T-helper 17 cell (primary cell): ENCODE measurements around the gene PPP2R3A. TPM values are rescaled to one million over a fixed set of nuclear protein-coding genes. Genes with fewer than 3 reads are reported as not detected.

Experiments
- ATAC-seq: fragments of 150-1000 bp; cut with Tn5 transposase; 2 replicates; pipeline ENCODE4 v1.10.0; 2021; ENCODE audit warnings: mild to moderate bottlenecking, moderate library complexity
- DNase-seq, 3 donors: peaks; one replicate each; pipeline versions ENCODE4 v3.0.0 to v3.0.0-alpha.2; 2020 to 2021
- H3K9me3 ChIP-seq: one replicate; pipeline ENCODE4 v1.7.0; 2013; ENCODE audit warnings: low read length, mild to moderate bottlenecking; ENCODE audit not compliant: control insufficient read depth, poor library complexity, severe bottlenecking
- H3K27ac Mint-ChIP-seq: one replicate; pipeline ENCODE4 v1.8.0; 2022; ENCODE audit warnings: mild to moderate bottlenecking, moderate library complexity, mixed read lengths
- H3K27me3 Mint-ChIP-seq: one replicate; pipeline ENCODE4 v1.8.0; 2022; ENCODE audit warnings: mixed read lengths
- H3K36me3 Mint-ChIP-seq: one replicate; pipeline ENCODE4 v1.8.0; 2022; ENCODE audit warnings: low read depth, mixed read lengths
- H3K4me1 Mint-ChIP-seq: one replicate; pipeline ENCODE4 v1.8.0; 2022; ENCODE audit warnings: mild to moderate bottlenecking, mixed read lengths
- H3K4me3 Mint-ChIP-seq: one replicate; pipeline ENCODE4 v1.8.0; 2022; ENCODE audit warnings: mild to moderate bottlenecking, moderate library complexity, mixed read lengths
- total RNA-seq, 4 donors: library from RNA in 2 of 4; stranded (reverse) in 2 of 4; gene quantifications; one replicate each; pipeline ENCODE4 v1.2.3 and lab custom pipeline; 2022 to 2026

PPP2R3A gene
- total RNA-seq, 2 donors from 2014 or later = 0.13 to 0.17 TPM

- ATAC-seq (no peak), DNase-seq (no peak)
- H3K4me1 Mint-ChIP-seq = peaks cover 52% of the 10 kb centered on the region
- no peaks in the 10 kb centered on the region for H3K27me3 Mint-ChIP-seq
- peak overlapping the region; percentile 99 for H3K27ac Mint-ChIP-seq
- H3K4me3 Mint-ChIP-seq = peak overlapping the region; percentile 98
- H3K9me3 ChIP-seq = no peaks in the 10 kb centered on the region
- peaks cover 13% of the 10 kb centered on the region for H3K36me3 Mint-ChIP-seq
Observed at GRCh38 chr3:136193278-136194054, 227.9 kb downstream of the PPP2R3A start.

GRCh38 chr3:136194409-136195257 lies 229.1 kb downstream of the PPP2R3A start:
- Mint-ChIP-seq H3K27ac (peak overlapping the region; percentile 99), H3K4me3 (peak overlapping the region; percentile 98), H3K4me1 (peaks cover 44% of the 10 kb centered on the region), H3K36me3 (peaks cover 13% of the 10 kb centered on the region), H3K27me3 (no peaks in the 10 kb centered on the region)
- no peaks in the 10 kb centered on the region for H3K9me3 ChIP-seq
- peak; percentile 45 to 71 (median 55) for DNase-seq
- ATAC-seq = peak; percentile 44

- H3K9me3 ChIP-seq = no peaks in the 10 kb centered on the region
- DNase-seq = peak; percentile 77 to 83 (median 80)
- peak; percentile 65 for ATAC-seq
- no peaks in the 10 kb centered on the region for H3K27me3 Mint-ChIP-seq
- H3K27ac Mint-ChIP-seq = peak overlapping the region; percentile 99
- peaks cover 44% of the 10 kb centered on the region for H3K4me1 Mint-ChIP-seq
- peak overlapping the region; percentile 98 for H3K4me3 Mint-ChIP-seq
- peaks cover 13% of the 10 kb centered on the region for H3K36me3 Mint-ChIP-seq
Observed at GRCh38 chr3:136195258-136196063, 229.9 kb downstream of the PPP2R3A start.

GRCh38 chr3:136196064-136196400 lies 230.5 kb downstream of the PPP2R3A start, which contains the start of gene MSL2:
TSS of gene MSL2 (minus strand) at chr3:136196335. CDS start at chr3:136195113, 1,222 bp downstream.
- Mint-ChIP-seq H3K4me1 (peaks cover 38% of the 10 kb centered on the region), H3K4me3 (peak within 1 kb of the TSS; percentile 98), H3K27me3 (no peaks in the 10 kb centered on the region), H3K27ac (peak within 1 kb of the TSS; percentile 99), H3K36me3 (peaks cover 13% of the 10 kb centered on the region)
- H3K9me3 ChIP-seq = no peaks in the 10 kb centered on the region
- DNase-seq = no peak
- peak; percentile 51 for ATAC-seq

- Mint-ChIP-seq H3K27me3 (no peaks in the 10 kb centered on the region), H3K27ac (peak overlapping the region; percentile 99), H3K36me3 (peaks cover 13% of the 10 kb centered on the region), H3K4me3 (peak overlapping the region; percentile 98), H3K4me1 (peaks cover 35% of the 10 kb centered on the region)
- DNase-seq (peak; percentile 94 to 95 (median 95)), ATAC-seq (peak; percentile 67)
- H3K9me3 ChIP-seq = no peaks in the 10 kb centered on the region
Observed at GRCh38 chr3:136196401-136197158, 231.1 kb downstream of the PPP2R3A start.

GRCh38 chr3:136197159-136197793 lies 231.7 kb downstream of the PPP2R3A start:
- no peaks in the 10 kb centered on the region for H3K27me3 Mint-ChIP-seq
- H3K4me3 Mint-ChIP-seq = peak overlapping the region; percentile 98
- ATAC-seq (no peak), DNase-seq (no peak)
- no peaks in the 10 kb centered on the region for H3K9me3 ChIP-seq
- H3K4me1 Mint-ChIP-seq = peaks cover 31% of the 10 kb centered on the region
- H3K27ac Mint-ChIP-seq = peak overlapping the region; percentile 99
- peaks cover 13% of the 10 kb centered on the region for H3K36me3 Mint-ChIP-seq

Other genes with a start within 250 kb of the PPP2R3A start
- 100 to 1,000 TPM in 1 of 2 donors, 10 to 100 TPM in 1; 95.6 to 135 TPM for gene MSL2, start 230.6 kb downstream of the PPP2R3A start, total RNA-seq